RPMI8226 (cell line): ENCODE results near the gene KLF1.
"Not testable (repeated sequence)": the region's sequence is repeated elsewhere in the genome, so short reads cannot be mapped to it uniquely, and the experiment has no call there.

ENCODE experiments used
- DNase-seq: peaks from one replicate; pipeline ENCODE4 v3.0.0-alpha.2; 2015

KLF1 gene

DNA sequence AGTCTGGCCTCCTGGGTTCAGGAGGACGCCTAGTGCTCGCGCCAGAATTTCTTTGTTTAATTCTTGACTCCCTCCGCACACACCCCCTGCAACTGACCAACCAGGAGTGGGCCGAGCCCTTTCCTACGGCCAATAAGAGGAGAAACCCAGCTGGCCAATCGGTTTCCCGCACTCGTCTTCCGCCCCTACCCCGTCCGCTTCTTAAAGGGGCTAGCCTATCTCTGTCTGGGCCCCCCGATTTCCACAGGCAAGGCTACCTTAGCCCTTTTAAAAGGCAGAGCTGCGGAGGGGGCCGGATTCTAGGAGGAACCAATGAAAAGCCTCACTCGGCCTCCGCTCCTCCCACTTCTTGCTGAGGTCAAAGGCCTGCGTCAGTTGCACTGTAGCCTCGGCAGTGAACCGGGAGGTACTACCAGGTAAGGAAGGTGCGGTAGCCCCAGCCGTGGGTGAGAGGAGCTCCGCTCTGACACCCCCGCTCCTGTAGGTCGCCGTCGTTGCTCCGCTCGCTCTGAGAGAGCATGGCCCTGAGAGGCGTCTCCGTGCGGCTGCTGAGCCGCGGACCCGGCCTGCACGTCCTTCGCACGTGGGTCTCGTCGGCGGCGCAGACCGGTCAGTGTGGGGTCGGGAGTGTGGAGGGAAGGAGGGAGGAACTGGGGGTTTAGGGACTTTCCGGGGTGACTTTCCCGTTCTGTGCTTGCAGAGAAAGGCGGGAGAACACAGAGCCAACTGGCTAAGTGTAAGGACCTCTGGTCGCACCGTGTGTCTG, 4.0 kb upstream of the KLF1 start, which contains the start of gene GCDH:
Gene GCDH (plus strand): TSS at position 374 of the 766 bp plus-strand sequence. CDS start 145 bp downstream, at position 519.
- DNase-seq: peak; percentile 99

- not testable (repeated sequence) for DNase-seq
Observed at GRCh38 chr19:12890299-12890786, 3.3 kb upstream of the KLF1 start.

DNA sequence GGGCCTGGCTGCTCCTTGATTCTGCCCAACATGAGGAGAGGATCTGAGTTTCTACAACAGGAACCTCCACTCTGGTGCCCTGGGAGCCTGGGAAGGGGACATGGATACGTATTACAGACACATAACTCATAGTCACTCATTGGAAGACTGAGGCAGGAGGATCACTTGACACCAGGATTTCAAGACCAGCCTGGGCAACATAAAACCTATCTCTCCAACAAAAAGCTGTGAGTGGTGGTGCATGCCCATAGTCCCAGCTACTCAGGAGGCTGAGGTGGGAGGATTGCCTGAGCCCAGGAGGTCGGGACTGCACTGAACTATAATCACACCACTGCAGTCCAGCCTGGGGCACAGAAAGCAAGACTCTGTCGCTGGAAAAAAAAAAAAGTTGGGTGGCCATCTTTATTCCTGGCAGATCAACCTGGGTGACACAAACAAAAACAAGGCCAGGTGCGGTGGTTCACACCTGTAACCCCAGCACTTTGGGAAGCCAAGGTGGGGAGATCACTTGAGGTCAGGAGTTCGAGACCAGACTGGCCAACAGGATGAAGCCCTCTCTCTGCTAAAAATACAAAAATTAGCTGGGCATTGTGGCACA, 1.1 kb upstream of the KLF1 start:
- DNase-seq: no peak

GRCh38 chr19:12886651-12886968, 391 bp downstream of the KLF1 start:
- DNase-seq: no peak

DNA sequence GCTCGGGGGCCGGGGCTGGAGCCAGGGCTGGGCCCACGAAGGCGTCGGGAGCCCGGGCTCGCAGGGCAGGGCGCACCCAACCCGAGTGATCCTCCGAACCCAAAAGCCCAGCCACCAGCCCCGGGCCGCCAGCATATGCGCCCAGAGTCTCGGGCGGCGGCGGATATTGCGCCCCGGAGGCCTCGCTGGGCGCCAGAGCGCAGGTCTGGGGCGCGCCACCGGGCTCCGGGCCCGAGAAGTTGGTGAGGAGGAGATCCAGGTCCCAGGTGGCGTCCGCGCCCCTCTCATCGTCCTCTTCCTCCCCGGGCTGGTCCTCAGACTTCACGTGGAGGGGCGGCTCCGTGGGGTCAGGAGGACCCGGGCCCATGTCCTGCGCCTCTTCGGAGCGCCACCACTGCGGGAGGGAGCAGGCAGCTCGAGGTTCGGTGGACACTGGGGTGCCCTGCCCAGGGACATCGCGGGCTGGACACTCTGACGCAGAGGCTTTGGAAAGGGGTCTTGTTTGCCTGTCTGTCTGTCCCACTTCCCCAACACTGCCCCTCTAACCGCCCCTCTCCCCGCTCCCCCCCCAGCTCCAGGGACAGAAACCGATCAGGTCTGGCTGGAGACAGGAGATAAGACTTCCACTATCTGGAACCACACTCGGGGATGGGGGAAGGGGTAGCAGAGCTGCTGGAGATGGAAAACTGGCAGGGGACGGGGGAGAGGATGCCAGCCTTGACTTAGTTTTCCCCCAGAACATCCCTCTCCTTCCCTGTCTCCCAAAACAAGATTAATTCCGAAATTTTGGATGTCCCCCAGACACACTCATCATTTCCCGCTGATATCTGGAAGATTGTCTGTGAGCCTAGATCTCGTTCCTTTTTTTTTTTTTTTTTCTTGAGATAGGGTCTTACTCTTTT, 1.0 kb downstream of the KLF1 start:
- no peak for DNase-seq

DNA sequence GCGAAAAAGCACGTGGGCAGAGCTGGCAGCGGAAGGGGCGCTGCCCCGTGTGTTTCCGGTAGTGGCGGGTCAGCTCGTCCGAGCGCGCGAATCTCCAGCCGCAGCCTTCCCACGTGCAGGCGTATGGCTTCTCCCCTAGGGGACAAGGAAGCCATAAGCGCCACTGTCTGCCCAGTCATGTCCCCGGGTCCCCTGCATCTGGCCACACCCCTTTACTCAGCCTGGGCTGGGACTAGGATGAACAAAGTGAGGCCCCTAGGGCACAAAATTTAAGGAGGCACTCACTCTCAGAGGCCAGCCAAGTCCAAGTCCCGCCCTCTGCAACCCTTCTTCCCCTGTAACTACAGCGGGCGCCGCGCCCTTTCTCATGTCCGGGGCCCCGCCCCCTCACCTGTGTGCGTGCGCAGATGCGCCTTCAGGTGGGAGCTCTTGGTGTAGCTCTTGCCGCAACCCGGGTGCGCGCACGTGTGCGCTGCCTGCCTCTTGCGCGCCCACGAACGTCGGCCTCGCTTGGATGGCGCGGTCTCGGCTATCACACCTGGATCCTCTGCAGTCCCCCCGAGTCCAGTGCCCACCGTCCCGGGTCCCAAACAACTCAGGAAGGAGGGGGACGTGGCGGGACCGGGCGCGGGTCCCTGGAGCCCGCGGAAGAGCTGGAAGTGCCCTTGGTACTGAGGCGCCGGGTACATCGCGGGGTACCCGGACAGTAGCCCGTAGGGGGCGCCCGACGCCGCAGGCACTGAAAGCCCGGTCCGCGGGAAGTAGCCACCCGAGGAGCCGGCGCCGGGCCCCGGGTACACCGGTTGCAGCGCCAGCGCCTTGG, 1.9 kb downstream of the KLF1 start:
- DNase-seq: peak; percentile 100

DNA sequence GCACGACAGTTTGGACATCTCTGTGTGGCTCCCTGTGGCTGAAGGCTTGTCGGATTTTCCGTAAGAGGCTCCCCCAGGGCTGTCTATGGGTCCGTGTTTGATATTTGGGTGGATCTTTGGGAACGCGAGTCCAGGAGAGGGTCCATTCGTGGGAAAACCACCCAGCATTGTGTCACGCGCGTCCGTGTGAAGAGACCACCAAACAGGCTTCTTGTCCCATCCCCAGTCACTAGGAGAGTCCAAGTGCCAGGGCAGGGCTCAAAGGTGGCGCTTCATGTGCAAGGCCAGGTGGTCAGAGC, 2.4 kb downstream of the KLF1 start:
- DNase-seq: no peak

- DNase-seq: no peak
Observed at GRCh38 chr19:12884202-12884601, 2.8 kb downstream of the KLF1 start.

DNA sequence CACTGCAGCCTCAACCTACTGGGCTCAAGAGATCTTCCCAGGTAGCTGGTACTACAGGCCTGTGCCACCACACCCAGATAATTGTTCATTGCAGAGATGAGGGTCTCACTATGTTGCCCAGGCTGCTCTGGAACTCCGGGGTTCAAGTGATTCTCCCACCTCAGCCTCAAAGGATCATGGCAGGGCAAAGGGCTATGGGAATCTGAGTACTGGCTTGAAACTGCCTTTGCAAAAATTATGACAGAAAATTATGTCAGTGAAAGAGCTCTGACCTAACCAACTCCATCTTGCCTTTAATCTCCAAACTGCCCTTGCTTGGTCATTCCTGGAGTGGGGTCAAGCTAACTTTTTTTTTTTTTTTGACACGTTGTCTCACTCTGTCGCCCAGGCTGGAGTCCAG, 4.4 kb downstream of the KLF1 start:
- no peak for DNase-seq

GRCh38 chr19:12881172-12881808, 5.7 kb downstream of the KLF1 start, which contains the start of gene DNASE2:
DNASE2 (minus strand) TSS chr19:12881449; CDS start chr19:12881375, 74 bp downstream.
- peak; percentile 99 for DNase-seq

- DNase-seq: peak; percentile 34
Observed at GRCh38 chr19:12880551-12881171, 6.3 kb downstream of the KLF1 start.

DNA sequence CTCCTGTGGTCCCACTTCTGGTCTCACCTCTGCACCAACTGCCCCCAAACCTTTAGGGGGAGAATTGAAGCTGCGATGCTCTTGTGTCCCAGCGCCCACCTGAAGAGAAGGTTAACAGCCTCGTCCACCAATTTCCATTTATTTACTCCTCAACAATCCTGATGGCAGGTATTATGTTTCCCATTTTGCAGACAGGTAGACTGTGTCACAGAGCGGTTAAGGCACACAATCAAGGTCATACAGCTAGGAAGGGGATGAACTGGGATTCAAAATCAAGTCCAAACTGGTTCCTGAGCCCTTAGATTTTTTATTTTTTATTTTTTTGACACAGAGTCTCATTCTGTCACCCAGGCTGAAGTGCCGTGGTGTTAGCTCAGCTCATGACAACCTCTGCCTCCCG, 11.9 kb downstream of the KLF1 start:
- DNase-seq: no peak

GRCh38 chr19:12873891-12874745, 12.9 kb downstream of the KLF1 start:
- no peak for DNase-seq

DNA sequence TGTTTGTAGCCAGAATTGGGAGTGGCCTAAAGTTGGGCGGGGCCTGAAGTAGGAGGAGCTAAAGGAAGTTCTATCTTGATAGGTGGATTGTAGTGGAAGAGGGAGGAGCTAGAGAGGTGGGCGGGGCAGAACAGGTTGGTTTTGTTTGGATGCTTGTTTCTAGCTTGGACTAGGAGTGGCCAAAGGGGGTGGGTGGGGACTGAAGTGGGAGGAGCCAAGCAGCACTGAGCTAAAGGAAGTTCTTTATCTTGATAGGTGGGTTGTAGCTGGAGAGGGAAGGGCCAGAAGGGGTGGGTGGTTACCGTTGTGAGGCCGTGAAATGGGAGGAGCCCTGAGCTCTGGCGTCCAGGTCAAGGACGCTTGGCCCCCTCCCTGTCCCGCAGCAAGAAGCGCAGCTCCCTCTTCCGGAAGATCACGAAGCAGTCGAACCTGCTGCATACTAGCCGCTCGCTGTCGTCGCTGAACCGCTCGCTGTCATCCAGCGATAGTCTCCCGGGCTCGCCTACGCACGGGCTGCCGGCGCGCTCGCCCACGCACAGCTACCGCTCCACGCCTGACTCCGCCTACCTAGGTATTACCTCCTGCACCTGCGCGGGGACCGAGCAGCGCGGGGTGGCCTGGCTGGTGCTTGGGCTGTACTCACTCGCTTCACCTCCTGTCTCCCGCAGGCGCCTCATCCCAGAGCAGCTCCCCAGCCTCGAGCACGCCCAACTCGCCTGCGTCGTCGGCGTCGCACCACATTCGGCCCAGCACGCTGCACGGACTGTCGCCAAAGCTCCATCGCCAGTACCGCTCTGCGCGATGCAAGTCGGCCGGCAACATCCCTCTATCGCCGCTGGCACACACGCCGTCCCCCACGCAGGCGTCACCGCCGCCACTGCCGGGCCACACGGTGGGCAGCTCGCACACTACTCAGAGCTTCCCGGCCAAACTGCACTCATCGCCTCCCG, 13.8 kb downstream of the KLF1 start:
- peak; percentile 53 for DNase-seq

GRCh38 chr19:12872255-12872654, 14.7 kb downstream of the KLF1 start:
- DNase-seq: peak; percentile 30

GRCh38 chr19:12871681-12872080, 15.3 kb downstream of the KLF1 start:
- no peak for DNase-seq

DNA sequence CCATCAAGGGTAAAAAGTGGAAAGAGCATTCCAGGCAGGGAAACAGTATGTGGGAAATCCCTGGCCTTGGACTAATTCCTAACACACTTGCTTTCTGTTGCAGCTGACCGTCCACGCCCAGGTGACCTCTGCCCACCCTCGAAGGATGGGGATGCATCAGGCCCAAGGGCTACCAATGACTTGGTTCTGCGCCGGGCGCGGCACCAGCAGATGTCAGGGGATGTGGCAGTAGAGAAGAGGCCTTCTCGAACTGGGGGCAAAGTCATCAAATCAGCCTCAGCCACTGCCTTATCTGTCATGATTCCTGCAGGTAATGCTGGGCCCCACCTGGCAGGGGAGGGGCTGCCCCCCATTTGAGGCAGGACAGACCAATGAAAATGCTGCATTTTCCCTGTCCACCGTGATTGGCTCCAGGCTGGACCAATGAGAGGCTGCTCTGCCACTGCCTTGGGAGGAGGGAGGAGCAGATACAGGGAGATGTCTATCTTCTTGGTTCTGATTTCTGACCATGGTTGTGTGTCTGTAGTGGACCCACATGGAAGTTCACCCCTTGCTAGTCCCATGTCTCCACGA, 18.4 kb downstream of the KLF1 start:
- peak; percentile 29 for DNase-seq

DNA sequence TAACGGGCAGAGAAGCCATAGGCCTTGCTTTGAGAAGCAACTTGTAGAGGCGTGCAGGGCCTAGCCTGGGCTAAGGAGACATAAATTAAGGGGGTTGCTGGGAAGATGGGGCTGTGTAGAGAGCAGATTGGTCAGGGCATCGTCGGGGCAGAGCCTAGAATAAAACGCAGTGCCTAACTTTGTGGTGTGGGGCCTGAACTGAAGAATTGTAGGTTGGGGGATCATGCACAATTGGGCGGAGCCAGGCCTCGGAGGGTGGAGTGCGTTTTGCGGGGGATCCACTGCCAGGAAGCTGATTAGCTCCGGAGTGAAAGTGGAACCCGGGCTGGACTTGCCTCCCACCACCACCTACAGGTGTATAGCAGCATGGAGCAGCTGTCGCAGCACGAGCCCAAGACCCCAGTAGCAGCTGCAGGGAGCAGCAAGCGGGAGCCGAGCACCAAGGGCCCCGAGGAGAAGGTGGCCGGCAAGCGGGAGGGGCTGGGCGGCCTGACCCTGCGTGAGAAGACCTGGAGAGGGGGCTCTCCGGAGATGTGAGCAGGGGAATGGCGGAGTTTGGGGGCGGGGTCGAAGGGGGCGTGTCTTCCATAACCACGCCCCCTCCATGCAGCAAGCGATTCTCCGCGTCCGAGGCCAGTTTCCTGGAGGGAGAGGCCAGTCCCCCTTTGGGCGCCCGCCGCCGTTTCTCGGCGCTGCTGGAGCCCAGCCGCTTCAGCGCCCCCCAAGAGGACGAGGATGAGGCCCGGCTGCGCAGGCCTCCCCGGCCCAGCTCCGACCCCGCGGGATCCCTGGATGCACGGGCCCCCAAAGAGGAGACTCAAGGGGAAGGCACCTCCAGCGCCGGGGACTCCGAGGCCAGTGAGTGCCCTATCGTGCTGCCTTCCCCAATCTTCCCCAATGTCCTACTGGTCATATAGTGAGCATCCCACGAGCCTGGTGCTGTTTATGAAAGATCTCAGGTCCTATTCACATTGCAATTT, 19.6 kb downstream of the KLF1 start:
- DNase-seq: peak; percentile 40
